Liver (tissue), 9 donors: ENCODE results near the gene NMD3. TPM values are rescaled to one million over a fixed set of nuclear protein-coding genes. Genes with fewer than 3 reads are reported as not detected.

Experiments
- DNase-seq: peaks from one replicate; pipeline ENCODE4 v3.0.0-alpha.2; 2017; ENCODE audit warnings: low spot score
- H3K27ac ChIP-seq, 2 donors: one replicate each; pipeline ENCODE4 v1.7.0; 2013; ENCODE audit warnings: inconsistent platforms in 2 of 2, low read length in 2 of 2, control low read depth in 1 of 2, low read depth in 1 of 2, mild to moderate bottlenecking in 1 of 2
- H3K27me3 ChIP-seq, 4 donors: one replicate each; pipeline versions ENCODE4 v1.6.1 to v1.7.0; 2013; ENCODE audit warnings: low read length in 3 of 4, inconsistent platforms in 1 of 4, mild to moderate bottlenecking in 1 of 4, moderate library complexity in 1 of 4; ENCODE audit not compliant: control insufficient read depth in 4 of 4, insufficient read depth in 4 of 4
- H3K36me3 ChIP-seq, 4 donors: one replicate each; pipeline versions ENCODE4 v1.6.1 to v1.7.0; 2013; ENCODE audit warnings: low read length in 3 of 4, mild to moderate bottlenecking in 3 of 4, low read depth in 1 of 4, moderate library complexity in 1 of 4; ENCODE audit not compliant: control insufficient read depth in 4 of 4, insufficient read depth in 3 of 4
- H3K4me1 ChIP-seq, 4 donors: one replicate each; pipeline versions ENCODE4 v1.6.1 to v1.7.0; 2013; ENCODE audit warnings: low read length in 3 of 4, mild to moderate bottlenecking in 3 of 4, moderate library complexity in 1 of 4; ENCODE audit not compliant: control insufficient read depth in 4 of 4, insufficient read depth in 4 of 4
- H3K4me3 ChIP-seq, 3 donors: one replicate each; pipeline versions ENCODE4 v1.6.1 to v1.7.0; 2013; ENCODE audit warnings: low read length in 3 of 3, control low read depth in 1 of 3, low read depth in 1 of 3, mild to moderate bottlenecking in 1 of 3
- H3K9ac ChIP-seq, 2 donors: one replicate each; pipeline ENCODE4 v1.7.0; 2013; ENCODE audit warnings: low read length in 2 of 2, mild to moderate bottlenecking in 2 of 2, moderate library complexity in 2 of 2, control low read depth in 1 of 2, low read depth in 1 of 2
- H3K9me3 ChIP-seq, 4 donors: one replicate each; pipeline versions ENCODE4 v1.6.1 to v1.7.0; 2013; ENCODE audit warnings: low read length in 3 of 4; ENCODE audit not compliant: control insufficient read depth in 4 of 4
- HNF4A ChIP-seq, 2 donors: conservative IDR thresholded peaks; 2 replicates each; pipeline ENCODE4 v1.6.1; 2016; ENCODE audit warnings: antibody characterized with exemption in 2 of 2, mild to moderate bottlenecking in 2 of 2
- HNF4G ChIP-seq: IDR thresholded peaks from 2 replicates; pipeline ENCODE4 v1.6.1; 2016; ENCODE audit warnings: antibody characterized with exemption
- RAD21 ChIP-seq, 2 donors: IDR thresholded peaks; 2 replicates each; pipeline ENCODE4 v1.6.1; 2016; ENCODE audit warnings: antibody characterized with exemption in 2 of 2, mild to moderate bottlenecking in 2 of 2
- REST ChIP-seq: IDR thresholded peaks from 2 replicates; pipeline ENCODE4 v1.6.1; 2016; ENCODE audit warnings: antibody characterized with exemption, mild to moderate bottlenecking
- RXRA ChIP-seq, 2 donors: IDR thresholded peaks; 2 replicates each; pipeline ENCODE4 v1.6.1; 2017 to 2018; ENCODE audit warnings: antibody characterized with exemption in 2 of 2, mild to moderate bottlenecking in 1 of 2
- SP1 ChIP-seq: IDR thresholded peaks from 2 replicates; pipeline ENCODE4 v1.6.1; 2018; ENCODE audit warnings: antibody characterized with exemption, mild to moderate bottlenecking
- YY1 ChIP-seq: IDR thresholded peaks from 2 replicates; pipeline ENCODE4 v1.6.1; 2016; ENCODE audit warnings: antibody characterized with exemption, mild to moderate bottlenecking
- ZBTB33 ChIP-seq: IDR thresholded peaks from 2 replicates; pipeline ENCODE4 v1.6.1; 2016; ENCODE audit warnings: antibody characterized with exemption
- WGBS: extraction: QIAGEN DNeasy Blood & Tissue Kit; methylation state at CpG from one replicate; pipeline ENCODE4 v1.1.7; 2013; 5-methylcytosine and 5-hydroxymethylcytosine counted together
- polyA plus RNA-seq, 2 donors: library from polyadenylated mRNA; stranded (reverse) in 1 of 2; unstranded in 1 of 2; fragments of 200-250 nt in 1 of 2; fragments of >200 nt in 1 of 2; fragmentation: Nextera tagmentation in 1 of 2; extraction: Ambion mirVana in 1 of 2; gene quantifications; one replicate each; pipeline versions ENCODE4 v1.2.1 to v1.2.3, GENCODE V29; 2013 to 2015
- total RNA-seq, 2 donors: library from RNA; depleted of rRNA; stranded (reverse); fragments of >200 nt; gene quantifications; one replicate each; pipeline ENCODE4 v1.2.3, GENCODE V29; 2014
- TF ChIP-seq, protein P1 (sequence below): IDR thresholded peaks from 2 replicates; pipeline ENCODE4 v1.6.1; 2016; ENCODE audit warnings: antibody characterized with exemption
- donor health status: healthy.
- donor health status: healthy.
- donor health status: healthy.
- donor health status: healthy.
- donor health status: healthy.

Gene NMD3
- total RNA-seq (10 to 100 TPM; 49.6 to 58.7 TPM), polyA plus RNA-seq (10 to 100 TPM; 19.9 to 23.5 TPM)

GRCh38 chr3:161220850-161221753 is at the start of gene NMD3:
Gene NMD3 (plus strand): TSS chr3:161221311. CDS start chr3:161222014, 703 bp downstream.
- WGBS: under 1% methylated on average over 71 of the region's 71 CpGs
- no peaks in the 10 kb centered on the region for H3K27me3 ChIP-seq
- H3K9ac ChIP-seq: peak within 1 kb of the TSS; percentile 89 to 98
- H3K4me3 ChIP-seq: peak within 1 kb of the TSS; percentile 92 to 99 (median 92)
- peak within 1 kb of the TSS; percentile 97 to 98 for H3K27ac ChIP-seq
- peaks cover 0 to 20% (median 5%) of the 10 kb centered on the region in 4 donors for H3K4me1 ChIP-seq
- TF ChIP-seq, protein P1, sequence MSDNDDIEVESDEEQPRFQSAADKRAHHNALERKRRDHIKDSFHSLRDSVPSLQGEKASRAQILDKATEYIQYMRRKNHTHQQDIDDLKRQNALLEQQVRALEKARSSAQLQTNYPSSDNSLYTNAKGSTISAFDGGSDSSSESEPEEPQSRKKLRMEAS: no peak
- peak; percentile 99 for TF ChIP-seq ZBTB33
- TF ChIP-seq REST: peak; percentile 85
- TF ChIP-seq RXRA (IDR thresholded peaks at IDR 0.05): peak in 1 of 2 donors; percentile 27
- TF ChIP-seq SP1: peak; percentile 38
- peak; percentile 10 to 32 for TF ChIP-seq RAD21 (IDR thresholded peaks at IDR 0.05)
- peak in 1 of 2 donors; percentile 8 for TF ChIP-seq HNF4A (conservative IDR thresholded peaks at IDR 0.05)
- peak; percentile 91 for TF ChIP-seq YY1
- no peak for TF ChIP-seq HNF4G
- H3K36me3 ChIP-seq: no peaks in the 10 kb centered on the region
- peak; percentile 95 for DNase-seq
- H3K9me3 ChIP-seq: no peaks in the 10 kb centered on the region

- WGBS: 91% methylated on average over 2 of the region's 2 CpGs
- Histone ChIP-seq H3K4me1 (peaks cover 0 to 3% (median 0%) of the 10 kb centered on the region in 4 donors), H3K4me3 (no peak overlapping the region), H3K27ac (no peak overlapping the region), H3K27me3 (no peaks in the 10 kb centered on the region), H3K36me3 (no peaks in the 10 kb centered on the region), H3K9ac (no peak overlapping the region), H3K9me3 (no peaks in the 10 kb centered on the region)
- DNase-seq: no peak
- TF ChIP-seq RAD21 (IDR thresholded peaks at IDR 0.05) (peak; percentile 54 to 72), SP1 (no peak)
These were observed 49.2 kb upstream of the NMD3 start for GRCh38 chr3:161171639-161172552.
